Epithelial cell of alveolus of lung (primary cell): ENCODE results near the gene GMEB2. TPM values are rescaled to one million over a fixed set of nuclear protein-coding genes. Genes with fewer than 3 reads are reported as not detected.

Experiments used
- total RNA-seq: library from RNA; depleted of rRNA; stranded (reverse); fragments of >200 nt; gene quantifications from 2 replicates; pipeline ENCODE4 v1.2.1, GENCODE V29; 2015

GMEB2 gene, protein sequence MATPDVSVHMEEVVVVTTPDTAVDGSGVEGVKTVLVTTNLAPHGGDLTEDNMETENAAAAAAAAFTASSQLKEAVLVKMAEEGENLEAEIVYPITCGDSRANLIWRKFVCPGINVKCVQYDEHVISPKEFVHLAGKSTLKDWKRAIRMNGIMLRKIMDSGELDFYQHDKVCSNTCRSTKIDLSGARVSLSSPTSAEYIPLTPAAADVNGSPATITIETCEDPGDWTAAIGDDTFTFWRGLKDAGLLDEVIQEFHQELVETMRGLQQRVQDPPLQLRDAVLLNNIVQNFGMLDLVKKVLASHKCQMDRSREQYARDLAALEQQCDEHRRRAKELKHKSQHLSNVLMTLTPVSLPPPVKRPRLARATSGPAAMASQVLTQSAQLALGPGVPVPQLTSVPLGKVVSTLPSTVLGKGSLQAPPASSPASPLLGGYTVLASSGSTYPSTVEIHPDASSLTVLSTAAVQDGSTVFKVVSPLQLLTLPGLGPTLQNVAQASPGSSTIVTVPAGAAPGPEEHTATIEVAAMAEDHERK
- 12.3 and 14.0 TPM in 2 replicates for total RNA-seq

DNA sequence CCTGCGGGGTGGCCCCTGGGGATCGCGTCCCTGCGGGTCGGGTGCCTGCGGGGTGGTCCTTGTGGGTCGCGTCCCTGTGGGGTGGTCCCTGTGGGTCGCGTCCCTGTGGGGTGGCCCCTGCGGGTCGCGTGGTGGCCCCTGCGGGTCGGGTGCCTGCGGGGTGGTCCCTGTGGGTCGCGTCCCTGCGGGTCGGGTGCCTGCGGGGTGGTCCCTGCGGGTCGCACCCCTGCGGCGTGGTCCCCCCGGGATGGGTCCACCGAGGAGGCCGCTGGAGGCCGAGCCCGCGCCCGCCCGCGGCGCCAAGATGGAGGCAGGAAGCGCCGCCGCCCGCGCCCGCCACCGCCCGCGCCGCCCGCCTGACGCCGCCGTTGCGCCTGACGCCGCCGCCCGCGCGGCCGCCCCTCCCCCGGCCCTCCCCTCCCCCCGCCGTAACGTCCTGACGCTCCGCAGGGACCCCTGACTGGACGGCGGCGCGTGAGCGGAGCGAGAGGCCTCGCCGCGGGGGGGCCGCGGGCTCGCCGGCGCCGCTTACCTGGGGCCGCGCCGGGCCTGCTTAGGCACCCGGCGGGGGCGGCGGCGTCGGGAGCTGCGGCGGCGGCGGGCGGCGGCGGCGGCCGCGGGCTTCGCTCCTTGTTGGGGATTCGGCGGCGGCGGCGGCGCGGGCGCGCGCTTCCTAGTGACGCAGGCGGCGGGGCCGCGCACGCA, at the start of gene GMEB2:
Gene GMEB2, minus strand, starts transcription at position 678 of the 705 bp plus-strand sequence. CDS start 7,704 bp downstream, outside the sequence.

GRCh38 chr20:63657937-63658748, 31.2 kb upstream of the GMEB2 start, which contains the start of gene RTEL1:
Gene RTEL1 (plus strand): TSS chr20:63658312. CDS start chr20:63659403, 1,091 bp downstream.

GRCh38 chr20:63653041-63653973, 26.4 kb upstream of the GMEB2 start, which contains the start of gene STMN3:
Gene STMN3 (minus strand): TSS chr20:63653424. CDS start chr20:63653345, 79 bp downstream.

GRCh38 chr20:63574156-63574828, 52.6 kb downstream of the GMEB2 start, which contains the start of gene HELZ2:
Gene HELZ2 (minus strand): TSS chr20:63574239. CDS start chr20:63572385, 1,854 bp downstream.

GRCh38 chr20:63553933-63554290, 73.0 kb downstream of the GMEB2 start, which contains the start of gene FNDC11:
Gene FNDC11 (plus strand): TSS chr20:63554159. CDS start chr20:63555664, 1,505 bp downstream.

GRCh38 chr20:63547725-63548480, 79.0 kb downstream of the GMEB2 start, which contains the start of gene SRMS:
Gene SRMS (minus strand): TSS chr20:63547749. CDS start chr20:63547463, 286 bp downstream.

Other genes starting within 250 kb of the GMEB2 start
- not detected in 2 replicates for gene KCNQ2, start 154.4 kb downstream of the GMEB2 start, total RNA-seq
- gene EEF1A2, start 128.0 kb downstream of the GMEB2 start, total RNA-seq = 1.3 and 1.4 TPM in 2 replicates
- 107 and 208 TPM in 2 replicates for gene PPDPF, start 106.3 kb downstream of the GMEB2 start, total RNA-seq
- gene PTK6, start 89.7 kb downstream of the GMEB2 start, total RNA-seq = not detected in 2 replicates
- not detected in 2 replicates for gene SRMS, start 79.4 kb downstream of the GMEB2 start, total RNA-seq
- 0.78 TPM in 1 of 2 replicates, not detected in the other for gene FNDC11, start 72.9 kb downstream of the GMEB2 start, total RNA-seq
- 40.4 and 58.7 TPM in 2 replicates for gene HELZ2, start 52.9 kb downstream of the GMEB2 start, total RNA-seq
- gene STMN3, start 26.3 kb upstream of the GMEB2 start, total RNA-seq = 38.9 and 65.8 TPM in 2 replicates
- gene RTEL1, start 31.2 kb upstream of the GMEB2 start, total RNA-seq = 12.4 and 18.2 TPM in 2 replicates
- 3.6 and 144 TPM in 2 replicates for gene TNFRSF6B, start 69.6 kb upstream of the GMEB2 start, total RNA-seq
- gene ARFRP1, start 80.9 kb upstream of the GMEB2 start, total RNA-seq = 42.3 and 45.3 TPM in 2 replicates
- 17.3 and 23.1 TPM in 2 replicates for gene ZGPAT, start 80.9 kb upstream of the GMEB2 start, total RNA-seq
- gene LIME1, start 109.6 kb upstream of the GMEB2 start, total RNA-seq = 1.3 and 1.9 TPM in 2 replicates
- gene SLC2A4RG, start 112.7 kb upstream of the GMEB2 start, total RNA-seq = 25.2 and 58.7 TPM in 2 replicates
- gene ZBTB46, start 204.2 kb upstream of the GMEB2 start, total RNA-seq = 3.7 TPM in 2 replicates
- not detected in 2 replicates for gene ABHD16B, start 234.4 kb upstream of the GMEB2 start, total RNA-seq
- 83.8 and 132 TPM in 2 replicates for gene TPD52L2, start 238.2 kb upstream of the GMEB2 start, total RNA-seq